SK-MEL-5 (cell line): ENCODE measurements around the gene TRPV2. TPM values are rescaled to one million over a fixed set of nuclear protein-coding genes. Genes with fewer than 3 reads are reported as not detected.

Experiments
- DNase-seq: peaks from one replicate; pipeline ENCODE4 v3.0.0-alpha.2; 2016; ENCODE audit warnings: low read depth, low spot score
- in situ Hi-C: cut with HindIII; loops from 2 replicates; pipeline ENCODE4 v1.10.0; 2016; ENCODE audit warnings: low sequenced_read_pairs, high pct_unique_total_duplicates, low pct_unique_long_range_greater_than_20kb
- total RNA-seq: library from RNA; depleted of rRNA; stranded (reverse); fragments of >200 nt; shearing (Covaris generic); gene quantifications from 2 replicates; pipeline ENCODE4 v1.2.3, GENCODE V29; 2014

The TRPV2 gene
- total RNA-seq, 1 experiment from 2014 or later = 208 TPM

GRCh38 chr17:16463358-16464302, 48.3 kb downstream of the TRPV2 start:
- peak; percentile 70 for DNase-seq
- in situ Hi-C loops = no loop called here

- no peak for DNase-seq
- in situ Hi-C loops = no loop called here
Measured at GRCh38 chr17:16464303-16465051, 49.1 kb downstream of the TRPV2 start.

- in situ Hi-C loops = no loop called here
- no peak for DNase-seq
Measured at GRCh38 chr17:16465052-16465312, 49.6 kb downstream of the TRPV2 start.

GRCh38 chr17:16465861-16466338, 50.5 kb downstream of the TRPV2 start:
- in situ Hi-C loops = no loop called here
- no peak for DNase-seq

- no peak for DNase-seq
- in situ Hi-C loops = no loop called here
Measured at GRCh38 chr17:16466407-16466806, 51.0 kb downstream of the TRPV2 start.

- in situ Hi-C loops = no loop called here
- no peak for DNase-seq
Measured at GRCh38 chr17:16467044-16467443, 51.7 kb downstream of the TRPV2 start.

GRCh38 chr17:16467886-16468285, 52.5 kb downstream of the TRPV2 start:
- DNase-seq = no peak
- in situ Hi-C loops = no loop called here

- DNase-seq = no peak
- in situ Hi-C loops = no loop called here
Measured at GRCh38 chr17:16468428-16468992, 53.1 kb downstream of the TRPV2 start.

- DNase-seq = no peak
- in situ Hi-C loops = no loop called here
Measured at GRCh38 chr17:16470265-16470664, 54.9 kb downstream of the TRPV2 start.

- DNase-seq = no peak
- in situ Hi-C loops = no loop called here
Measured at GRCh38 chr17:16471295-16471694, 55.9 kb downstream of the TRPV2 start.

- no peak for DNase-seq
- in situ Hi-C loops = no loop called here
Measured at GRCh38 chr17:16472539-16472938, 57.2 kb downstream of the TRPV2 start.

GRCh38 chr17:16473044-16474011, 58.0 kb downstream of the TRPV2 start:
- in situ Hi-C loops = no loop called here
- DNase-seq = no peak

- in situ Hi-C loops = no loop called here
- DNase-seq = no peak
Measured at GRCh38 chr17:16474012-16474725, 58.8 kb downstream of the TRPV2 start.

- DNase-seq = no peak
- in situ Hi-C loops = no loop called here
Measured at GRCh38 chr17:16475179-16475704, 59.9 kb downstream of the TRPV2 start.

GRCh38 chr17:16477255-16477654, 61.9 kb downstream of the TRPV2 start:
- in situ Hi-C loops = no loop called here
- no peak for DNase-seq

- DNase-seq = no peak
- in situ Hi-C loops = no loop called here
Measured at GRCh38 chr17:16477666-16478065, 62.3 kb downstream of the TRPV2 start.

- no peak for DNase-seq
- in situ Hi-C loops = no loop called here
Measured at GRCh38 chr17:16478649-16479048, 63.3 kb downstream of the TRPV2 start.
